Duodenal mucosa (tissue), 2 donors: ENCODE measurements around the gene PTPN5.

Experiments
- H3K27ac ChIP-seq: one replicate; pipeline ENCODE4 v1.7.0; 2013; ENCODE audit warnings: low read depth, low read length
- H3K27me3 ChIP-seq, 2 donors: one replicate each; pipeline ENCODE4 v1.7.0; 2013; ENCODE audit warnings: low read length in 2 of 2, control low read depth in 1 of 2; ENCODE audit not compliant: insufficient read depth in 2 of 2, control insufficient read depth in 1 of 2
- H3K36me3 ChIP-seq, 2 donors: one replicate each; pipeline ENCODE4 v1.7.0; 2013; ENCODE audit warnings: low read length in 2 of 2, control low read depth in 1 of 2; ENCODE audit not compliant: insufficient read depth in 2 of 2, control insufficient read depth in 1 of 2
- H3K4me1 ChIP-seq, 2 donors: one replicate each; pipeline ENCODE4 v1.7.0; 2013; ENCODE audit warnings: low read length in 2 of 2, control low read depth in 1 of 2; ENCODE audit not compliant: insufficient read depth in 2 of 2, control insufficient read depth in 1 of 2
- H3K4me3 ChIP-seq, 2 donors: one replicate each; pipeline ENCODE4 v1.7.0; 2013; ENCODE audit warnings: low read length in 2 of 2, low read depth in 1 of 2
- H3K9ac ChIP-seq, 2 donors: one replicate each; pipeline ENCODE4 v1.7.0; 2013; ENCODE audit warnings: low read length in 2 of 2, low read depth in 1 of 2
- H3K9me3 ChIP-seq, 2 donors: one replicate each; pipeline ENCODE4 v1.7.0; 2013; ENCODE audit warnings: low read length in 2 of 2, control low read depth in 1 of 2; ENCODE audit not compliant: control insufficient read depth in 1 of 2

PTPN5 gene

GRCh38 chr11:18773681-18774080, 17.9 kb downstream of the PTPN5 start:
- no peaks in the 10 kb centered on the region for H3K36me3 ChIP-seq
- H3K4me1 ChIP-seq = no peaks in the 10 kb centered on the region
- H3K27me3 ChIP-seq = no peaks in the 10 kb centered on the region
- no peaks in the 10 kb centered on the region for H3K9me3 ChIP-seq
- H3K9ac ChIP-seq = no peak overlapping the region
- H3K4me3 ChIP-seq = no peak overlapping the region
- H3K27ac ChIP-seq = no peak overlapping the region

DNA sequence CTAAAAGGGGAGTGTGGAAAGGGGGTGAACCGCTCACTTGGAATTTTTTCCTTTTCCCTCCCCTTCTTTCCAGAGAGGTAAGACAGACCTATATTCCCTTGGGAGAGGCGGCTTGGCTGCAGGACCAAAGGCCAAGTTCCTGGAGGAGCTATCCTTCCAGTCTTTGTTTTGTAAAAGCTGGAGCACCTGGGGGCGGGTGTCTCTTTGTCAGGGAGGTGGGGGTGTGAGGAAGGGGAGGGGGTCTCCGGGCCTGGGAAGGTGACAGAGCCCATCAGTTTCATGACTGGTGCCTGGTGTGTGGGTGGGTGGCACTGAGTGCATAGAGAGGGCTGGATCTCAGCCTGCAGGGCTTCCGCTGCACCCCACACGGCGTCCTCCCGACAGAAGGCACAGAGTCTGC, 18.5 kb downstream of the PTPN5 start:
- Histone ChIP-seq H3K9ac (no peak overlapping the region), H3K4me1 (no peaks in the 10 kb centered on the region), H3K36me3 (no peaks in the 10 kb centered on the region), H3K27me3 (no peaks in the 10 kb centered on the region), H3K9me3 (no peaks in the 10 kb centered on the region), H3K27ac (no peak overlapping the region), H3K4me3 (no peak overlapping the region)

DNA sequence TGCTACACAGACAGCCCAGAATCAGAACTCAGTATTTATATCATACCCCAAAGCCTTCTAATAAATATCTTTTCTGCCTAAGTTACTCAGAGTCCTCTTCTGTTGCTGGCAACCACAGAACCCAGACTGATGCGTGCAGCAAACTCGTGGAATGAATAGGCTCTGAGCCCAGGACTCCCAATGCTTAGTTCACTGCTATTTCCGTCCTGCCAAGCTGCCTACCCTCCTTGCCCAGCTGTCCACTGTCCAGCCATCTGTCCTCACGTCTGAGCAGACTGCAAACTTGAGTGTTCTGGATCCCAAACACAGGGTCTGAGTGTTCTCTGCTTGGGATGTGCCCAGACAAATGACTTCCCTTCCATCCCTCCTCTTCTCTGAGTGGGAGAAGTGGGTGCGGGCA, 19.4 kb downstream of the PTPN5 start:
- Histone ChIP-seq H3K27me3 (no peaks in the 10 kb centered on the region), H3K36me3 (no peaks in the 10 kb centered on the region), H3K9ac (no peak overlapping the region), H3K27ac (no peak overlapping the region), H3K4me3 (no peak overlapping the region), H3K9me3 (no peaks in the 10 kb centered on the region), H3K4me1 (no peaks in the 10 kb centered on the region)

- Histone ChIP-seq H3K4me1 (no peaks in the 10 kb centered on the region), H3K9ac (no peak overlapping the region), H3K9me3 (no peaks in the 10 kb centered on the region), H3K36me3 (no peaks in the 10 kb centered on the region), H3K4me3 (no peak overlapping the region), H3K27ac (no peak overlapping the region), H3K27me3 (no peaks in the 10 kb centered on the region)
These were observed 20.1 kb downstream of the PTPN5 start for GRCh38 chr11:18771266-18772035.

DNA sequence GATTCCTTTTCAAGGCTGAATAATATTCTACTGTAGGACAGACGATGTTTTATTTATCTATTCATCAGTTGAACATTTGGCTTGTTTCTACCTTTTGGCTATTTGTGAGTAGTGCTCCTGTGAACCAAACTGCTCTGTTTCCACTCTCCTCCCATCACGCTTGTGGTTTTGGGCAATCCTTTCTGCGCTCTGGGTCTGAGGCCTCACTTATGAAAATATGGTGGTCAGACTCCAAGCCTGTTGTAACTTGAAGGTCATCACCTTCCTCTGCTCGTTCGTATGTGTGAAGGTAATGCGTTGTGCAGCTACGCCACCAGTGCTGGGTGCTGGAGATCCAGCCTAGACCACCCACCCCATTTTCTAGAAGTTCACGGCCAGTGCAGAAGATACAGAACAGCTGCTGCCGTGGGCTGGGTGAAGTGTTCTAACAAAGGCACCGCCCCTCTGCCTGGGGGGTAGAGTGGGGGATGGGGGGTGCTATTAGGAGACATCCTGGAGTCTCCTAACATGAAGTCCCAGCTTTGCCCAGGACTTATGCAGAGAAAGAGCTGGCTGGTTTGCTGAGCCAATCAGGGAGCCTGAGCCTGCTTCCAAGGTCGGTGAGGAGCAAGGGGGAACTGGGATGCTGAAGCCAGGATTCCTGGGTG, 21.0 kb downstream of the PTPN5 start:
- H3K9me3 ChIP-seq = no peaks in the 10 kb centered on the region
- no peak overlapping the region for H3K27ac ChIP-seq
- H3K4me1 ChIP-seq = no peaks in the 10 kb centered on the region
- no peaks in the 10 kb centered on the region for H3K27me3 ChIP-seq
- no peak overlapping the region for H3K4me3 ChIP-seq
- no peaks in the 10 kb centered on the region for H3K36me3 ChIP-seq
- H3K9ac ChIP-seq = no peak overlapping the region

DNA sequence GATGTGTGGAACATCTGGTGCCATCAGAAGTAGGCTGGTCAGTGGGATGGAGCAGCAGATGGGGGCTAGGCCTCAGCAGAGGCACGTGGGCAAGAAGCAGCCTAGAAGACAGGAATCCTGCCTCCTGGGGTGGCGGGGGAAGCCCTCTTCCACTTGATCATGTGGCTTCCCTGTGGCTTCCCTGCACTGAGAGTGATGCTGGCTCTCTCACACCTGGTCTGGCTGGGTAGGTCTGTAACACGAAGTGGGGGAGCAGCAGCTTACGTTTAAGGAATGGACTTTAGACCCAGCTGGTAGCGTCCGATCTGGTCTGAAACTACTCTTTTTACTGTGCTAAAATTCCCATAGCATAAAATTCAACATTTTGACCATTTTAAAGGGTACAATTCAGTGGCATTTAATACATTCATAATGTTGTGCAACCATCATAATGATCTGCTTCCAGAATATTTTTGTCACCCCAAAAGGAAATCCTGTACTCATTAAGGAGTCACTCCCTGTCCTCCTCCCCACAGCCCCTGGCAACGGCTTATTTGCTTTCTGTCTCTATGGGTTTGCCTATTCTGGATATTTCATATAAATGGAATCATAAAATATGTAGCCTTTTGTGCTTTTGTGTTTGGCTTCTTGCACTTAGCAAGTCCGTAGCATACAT, 21.7 kb downstream of the PTPN5 start:
- Histone ChIP-seq H3K9ac (no peak overlapping the region), H3K9me3 (no peaks in the 10 kb centered on the region), H3K36me3 (no peaks in the 10 kb centered on the region), H3K27me3 (no peaks in the 10 kb centered on the region), H3K4me3 (no peak overlapping the region), H3K27ac (no peak overlapping the region), H3K4me1 (no peaks in the 10 kb centered on the region)

DNA sequence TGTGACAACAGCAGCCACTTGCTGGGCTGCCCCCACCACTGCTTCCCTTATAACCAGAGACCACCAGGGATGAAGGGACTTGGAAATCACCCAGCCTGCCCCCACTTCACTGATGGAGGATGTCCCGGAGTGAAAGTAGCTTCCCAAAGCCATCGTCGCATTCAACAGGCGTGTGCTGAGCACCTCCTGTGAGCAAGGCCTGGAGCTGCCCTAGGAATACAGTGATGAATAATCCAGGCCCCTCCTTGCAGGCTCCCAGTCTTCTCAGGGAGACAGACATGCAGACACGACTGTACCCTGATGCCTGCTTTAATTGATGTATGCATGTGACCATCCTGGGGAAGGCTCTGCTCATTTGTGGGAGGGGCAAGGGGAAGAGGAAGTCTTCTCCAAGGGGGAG, 22.6 kb downstream of the PTPN5 start:
- H3K9me3 ChIP-seq = no peaks in the 10 kb centered on the region
- no peak overlapping the region for H3K9ac ChIP-seq
- no peaks in the 10 kb centered on the region for H3K27me3 ChIP-seq
- no peak overlapping the region for H3K4me3 ChIP-seq
- H3K27ac ChIP-seq = no peak overlapping the region
- H3K4me1 ChIP-seq = no peaks in the 10 kb centered on the region
- H3K36me3 ChIP-seq = no peaks in the 10 kb centered on the region

DNA sequence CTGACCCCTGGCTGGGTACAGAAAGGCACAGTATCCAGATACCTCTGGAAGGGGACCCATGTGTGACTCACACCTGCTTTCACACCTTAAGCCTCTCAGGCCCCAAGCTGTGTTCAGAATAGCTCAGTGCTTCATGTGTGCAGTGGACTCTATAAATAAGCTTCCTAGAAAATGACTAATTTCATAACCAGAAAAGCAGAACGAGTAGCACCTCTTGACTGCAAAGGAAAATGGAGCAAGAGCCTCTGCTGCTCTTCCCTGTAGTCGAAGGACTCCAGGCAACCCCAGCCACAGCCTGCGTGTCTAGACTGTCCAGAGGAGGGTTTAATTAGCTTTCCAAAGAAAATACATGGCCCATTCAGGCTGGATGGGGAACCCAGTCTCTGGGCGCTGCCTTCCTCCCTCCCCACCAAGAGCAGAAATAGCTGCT, 23.1 kb downstream of the PTPN5 start:
- Histone ChIP-seq H3K27me3 (no peaks in the 10 kb centered on the region), H3K9ac (no peak overlapping the region), H3K36me3 (no peaks in the 10 kb centered on the region), H3K9me3 (no peaks in the 10 kb centered on the region), H3K4me1 (no peaks in the 10 kb centered on the region), H3K4me3 (no peak overlapping the region), H3K27ac (no peak overlapping the region)

DNA sequence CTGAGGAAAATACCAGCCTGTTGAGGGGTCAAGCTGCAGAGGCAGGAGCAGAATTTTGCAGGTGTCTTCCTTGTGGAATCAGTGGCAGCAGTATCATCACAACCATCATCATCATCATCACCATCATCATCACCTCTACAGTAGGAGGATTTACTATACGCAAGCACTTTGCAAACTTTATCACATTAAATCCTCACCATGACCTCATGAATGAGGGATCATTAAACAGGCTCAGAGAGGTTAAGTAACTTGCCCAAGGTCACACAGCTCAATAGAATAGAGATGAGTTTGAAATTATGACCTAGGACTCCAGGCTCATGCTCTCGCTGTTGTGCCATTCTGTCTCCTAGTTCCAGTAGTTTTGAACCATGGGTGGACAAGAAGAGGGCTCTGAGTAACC, 25.6 kb downstream of the PTPN5 start:
- no peaks in the 10 kb centered on the region for H3K9me3 ChIP-seq
- H3K9ac ChIP-seq = no peak overlapping the region
- H3K4me3 ChIP-seq = no peak overlapping the region
- no peaks in the 10 kb centered on the region for H3K36me3 ChIP-seq
- H3K27ac ChIP-seq = no peak overlapping the region
- H3K27me3 ChIP-seq = no peaks in the 10 kb centered on the region
- H3K4me1 ChIP-seq = no peaks in the 10 kb centered on the region

DNA sequence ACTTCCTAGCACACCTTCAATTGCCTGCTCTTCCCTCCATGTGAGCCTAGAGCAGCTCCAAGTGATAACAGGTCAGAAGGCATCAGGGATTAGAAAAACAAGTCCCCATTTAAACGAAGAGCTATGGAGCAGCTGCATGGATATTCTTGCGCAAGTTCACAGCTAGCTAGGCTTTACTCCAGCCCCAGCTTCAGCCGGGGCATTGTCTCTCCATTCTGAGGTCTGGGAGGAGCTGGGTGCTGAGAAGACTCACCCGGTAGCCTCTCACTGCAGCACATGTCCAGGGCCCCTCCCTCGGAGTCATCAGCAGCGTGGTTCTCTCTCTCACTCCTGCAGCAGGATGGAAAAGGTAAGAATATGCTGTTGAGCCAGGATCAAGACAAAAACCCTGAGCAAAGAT, 26.0 kb downstream of the PTPN5 start:
- Histone ChIP-seq H3K9ac (no peak overlapping the region), H3K27ac (no peak overlapping the region), H3K27me3 (no peaks in the 10 kb centered on the region), H3K9me3 (no peaks in the 10 kb centered on the region), H3K36me3 (no peaks in the 10 kb centered on the region), H3K4me3 (no peak overlapping the region), H3K4me1 (no peaks in the 10 kb centered on the region)
